ENCODE measurements around the gene PROM1.

GRCh38 chr4:15948826-15949225, 135.0 kb downstream of the PROM1 start:
- TF ChIP-seq POLR2AphosphoS5 (IDR thresholded peaks at IDR 0.05; ENCODE audit: borderline replicate concordance, low read depth, low read length): no peak
- no peak for TF ChIP-seq EZH2 (IDR thresholded peaks at IDR 0.05)
- TF ChIP-seq FOXP2 (optimal IDR thresholded peaks at IDR 0.05; ENCODE audit: control extremely low read depth, extremely low read length, insufficient read depth): no peak
